Stimulated activated CD4-positive, alpha-beta T cell treated with anti-CD3 and anti-CD28 coated beads, Interleukin-1b, Interleukin-23, amount 100 ng/mL, for 24 hours (primary cell): ENCODE measurements around the gene THTPA.

Experiments
- DNase-seq, 4 experiments: peaks; one replicate each; pipeline ENCODE4 v3.0.0-alpha.2; 2020; ENCODE audit warnings: low read depth in 4 of 4, low spot score in 1 of 4

The THTPA gene, protein sequence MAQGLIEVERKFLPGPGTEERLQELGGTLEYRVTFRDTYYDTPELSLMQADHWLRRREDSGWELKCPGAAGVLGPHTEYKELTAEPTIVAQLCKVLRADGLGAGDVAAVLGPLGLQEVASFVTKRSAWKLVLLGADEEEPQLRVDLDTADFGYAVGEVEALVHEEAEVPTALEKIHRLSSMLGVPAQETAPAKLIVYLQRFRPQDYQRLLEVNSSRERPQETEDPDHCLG

DNA sequence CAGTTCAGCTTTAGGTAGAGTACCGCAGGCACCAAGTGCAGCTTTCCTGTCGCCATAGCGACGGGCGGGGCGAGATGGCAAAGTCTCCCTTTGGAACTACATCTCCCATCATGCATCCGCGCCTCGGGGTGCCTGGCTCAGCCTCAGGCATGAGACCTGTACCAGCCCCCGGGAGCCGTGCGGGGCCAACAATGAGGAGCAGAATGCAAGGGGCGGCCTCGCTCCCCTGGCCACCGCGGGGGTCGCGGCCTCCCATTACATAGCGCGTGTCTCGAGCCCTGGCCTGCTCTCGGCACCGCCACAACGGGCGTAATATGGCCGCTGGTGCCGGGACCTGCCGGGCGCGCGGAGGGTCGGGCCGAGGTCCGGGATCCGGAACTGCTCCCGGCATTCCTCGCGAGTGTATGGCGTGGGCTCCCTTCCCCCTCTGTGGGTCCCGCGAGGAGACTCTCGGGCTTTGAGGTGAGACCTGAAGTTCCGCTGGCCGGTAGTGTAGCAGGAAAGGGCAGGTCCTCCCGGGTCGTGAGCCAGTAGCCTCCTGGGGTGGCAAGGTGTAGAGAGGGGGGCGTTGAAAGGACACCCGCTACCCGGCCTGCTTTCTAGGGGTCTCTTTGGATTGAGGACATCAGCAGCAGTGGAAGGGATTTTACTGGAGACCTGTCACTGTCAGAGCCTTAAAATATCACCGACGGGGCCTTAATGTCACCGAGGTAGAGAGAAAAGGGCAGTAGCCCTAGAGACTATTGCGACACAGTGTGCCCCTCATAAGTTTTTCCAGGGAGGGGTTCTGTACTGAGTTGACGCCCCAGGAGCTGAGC lies at the start of gene THTPA:
TSS of gene THTPA (plus strand) at position 390 of the 818 bp plus-strand sequence. CDS start 487 bp downstream, outside the sequence.
- DNase-seq = peak; percentile 76 to 91 (median 88)

DNA sequence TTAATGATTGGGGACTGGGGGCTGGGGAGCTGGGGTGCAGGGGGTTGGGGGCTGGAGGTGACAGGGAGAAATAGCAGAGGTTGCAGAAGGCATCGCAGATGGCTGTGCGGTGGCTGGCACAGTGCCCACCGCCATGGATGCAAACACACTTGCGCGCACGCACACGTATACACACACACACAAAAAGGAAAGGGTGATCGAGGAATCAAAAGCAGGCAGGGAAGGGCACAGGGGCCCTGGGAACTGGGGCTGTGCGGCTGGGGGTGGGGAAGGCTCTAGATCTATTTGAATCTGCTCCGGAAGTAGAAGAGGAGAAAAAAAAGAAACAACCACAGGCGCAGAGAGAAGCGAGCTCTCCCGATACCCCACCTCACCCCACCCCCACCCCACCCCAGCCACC lies 43.9 kb upstream of the THTPA start:
- DNase-seq = no peak

DNA sequence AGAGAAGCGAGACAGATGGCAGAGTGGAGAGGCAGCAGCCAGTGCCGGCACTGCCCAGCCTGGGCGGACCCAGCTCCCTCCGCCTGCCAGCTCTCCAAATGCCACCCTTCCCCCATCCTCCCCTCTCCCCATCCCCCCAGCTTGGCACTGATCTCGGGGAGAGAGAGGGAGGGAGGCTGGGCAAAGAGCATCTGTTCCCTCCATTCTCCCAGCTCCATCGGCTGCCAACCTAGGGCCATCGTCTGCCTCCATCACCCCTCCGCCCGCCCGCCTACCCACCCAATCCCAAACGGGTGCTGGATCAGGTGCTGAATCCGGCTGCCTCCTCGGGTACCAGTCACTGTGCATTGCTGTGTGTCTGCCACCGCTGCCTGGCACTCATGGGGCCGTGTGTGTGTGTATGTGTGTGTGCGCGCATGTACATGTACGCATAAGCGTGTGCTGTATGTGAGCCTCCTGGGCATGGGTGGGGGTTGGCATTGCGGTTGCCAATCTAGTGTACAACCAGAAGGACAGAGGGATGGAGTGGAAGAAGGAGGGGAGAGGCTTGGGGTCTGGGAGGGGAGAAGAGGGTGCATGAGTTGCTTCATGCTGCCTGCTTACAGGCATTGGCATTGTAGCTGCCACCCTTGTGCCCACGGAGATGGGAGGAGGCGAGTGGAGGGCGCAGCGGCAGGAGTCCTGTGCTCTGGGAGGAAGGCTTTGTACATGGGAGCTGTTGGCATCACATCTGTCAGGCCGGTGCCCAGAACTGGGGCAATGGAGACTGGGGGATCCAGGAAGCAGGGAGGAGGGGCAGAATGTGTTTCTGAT lies 42.9 kb upstream of the THTPA start:
- DNase-seq = no peak

DNA sequence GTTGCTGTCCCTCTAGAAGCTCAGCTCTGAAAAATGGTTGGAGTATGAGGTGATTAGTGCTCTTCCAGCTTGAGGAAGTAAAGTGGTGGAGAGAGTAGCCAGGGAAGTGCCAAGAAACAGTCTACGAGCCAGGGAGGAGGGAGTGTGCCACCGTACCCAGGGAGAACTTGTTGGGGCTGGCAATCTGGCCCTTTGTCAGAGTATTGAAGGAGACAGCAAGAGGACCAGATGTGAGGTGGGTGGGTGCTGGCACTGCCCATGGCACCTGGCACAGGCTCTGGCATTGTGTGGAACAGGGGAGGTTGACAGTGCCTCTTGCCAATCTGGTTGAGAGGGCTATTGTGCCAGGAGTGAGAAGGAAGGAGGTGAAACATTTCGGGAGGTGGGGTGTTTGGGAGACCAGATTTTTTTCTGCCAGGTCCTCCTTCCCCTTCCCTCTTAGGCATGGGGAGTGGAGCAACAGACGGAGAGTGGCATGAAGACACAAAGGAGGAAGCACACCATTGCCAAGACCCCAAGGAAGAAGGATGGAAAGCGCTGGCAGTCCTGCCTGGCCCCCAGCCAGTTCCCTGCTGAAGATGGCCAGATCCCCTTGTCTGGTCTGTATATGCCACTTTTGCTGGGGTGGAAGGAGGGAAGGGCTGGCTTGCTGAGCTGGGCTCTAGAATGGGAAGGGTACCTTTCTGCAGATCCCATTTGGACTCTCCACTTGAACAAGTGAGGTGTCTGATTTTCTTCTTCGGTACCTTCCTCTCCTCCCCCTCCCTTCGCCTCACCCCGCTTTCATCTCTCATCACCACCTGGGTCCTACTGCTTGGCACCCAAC lies 42.0 kb upstream of the THTPA start:
- DNase-seq = no peak

DNA sequence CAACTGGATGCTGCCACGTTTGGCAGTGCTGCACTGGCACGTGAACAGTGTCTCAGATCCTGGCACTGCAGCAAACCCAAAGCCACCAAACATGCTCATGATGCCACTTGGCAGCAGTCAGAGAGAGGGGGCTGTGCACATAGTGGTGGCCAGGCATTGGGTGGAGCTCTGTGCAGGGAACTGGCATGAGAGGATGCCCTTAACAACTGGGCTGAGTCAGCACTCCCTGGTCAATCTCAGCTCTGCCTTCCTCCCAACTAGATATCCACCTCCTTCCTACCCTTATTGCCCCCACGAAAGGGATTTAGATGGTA lies 41.5 kb upstream of the THTPA start:
- DNase-seq = no peak

DNA sequence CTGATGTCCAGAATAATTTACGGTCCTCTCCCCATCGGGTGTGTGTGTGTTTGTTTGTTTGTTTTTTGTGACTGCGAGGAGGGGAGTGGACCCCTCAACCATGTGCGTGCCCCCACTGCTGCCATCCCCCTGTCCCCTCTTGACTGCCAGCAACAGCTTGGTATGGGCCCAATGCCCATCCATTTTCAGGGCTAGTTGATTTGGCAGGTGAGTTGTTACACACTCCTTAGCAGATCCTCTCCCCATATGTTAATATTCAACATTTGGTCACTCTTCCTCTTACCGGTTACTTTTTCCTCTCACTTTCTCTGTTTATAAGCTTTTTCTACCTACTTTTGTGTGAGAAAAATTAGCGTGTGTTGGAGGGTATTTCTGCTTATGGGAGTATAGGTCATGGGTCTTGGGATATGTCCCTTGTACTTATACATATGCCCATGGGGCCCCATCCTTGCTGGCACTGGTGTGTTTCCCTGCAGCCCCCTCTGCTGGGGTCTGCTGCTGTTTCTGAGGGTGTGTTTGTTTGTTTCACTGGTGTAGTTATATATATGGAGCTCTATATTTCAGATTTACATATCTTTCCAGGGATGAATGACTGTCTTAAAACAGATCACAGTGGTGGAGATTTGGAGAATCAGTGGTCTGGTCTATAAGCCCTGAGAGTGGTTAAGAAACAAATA lies 38.3 kb upstream of the THTPA start:
- DNase-seq = no peak

DNA sequence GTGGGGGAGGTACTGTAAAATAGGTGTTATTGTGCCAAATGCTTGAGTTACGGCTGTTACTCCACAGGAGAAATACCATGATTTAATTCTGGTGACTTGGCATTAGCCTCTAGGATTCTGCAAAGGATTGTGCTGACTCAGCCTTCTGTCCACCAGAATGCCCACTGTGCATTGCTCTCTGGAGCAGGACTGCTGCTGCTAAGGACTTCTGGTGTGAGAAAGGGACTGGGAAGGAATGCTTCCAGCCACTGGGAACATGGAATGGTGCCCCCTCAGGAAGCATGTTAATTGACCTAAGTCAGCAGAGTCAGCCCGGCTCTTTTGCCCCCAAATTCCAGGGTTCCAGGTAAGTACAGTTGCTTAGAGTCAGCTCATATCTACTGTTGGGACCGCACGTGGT lies 37.4 kb upstream of the THTPA start:
- DNase-seq = no peak

DNA sequence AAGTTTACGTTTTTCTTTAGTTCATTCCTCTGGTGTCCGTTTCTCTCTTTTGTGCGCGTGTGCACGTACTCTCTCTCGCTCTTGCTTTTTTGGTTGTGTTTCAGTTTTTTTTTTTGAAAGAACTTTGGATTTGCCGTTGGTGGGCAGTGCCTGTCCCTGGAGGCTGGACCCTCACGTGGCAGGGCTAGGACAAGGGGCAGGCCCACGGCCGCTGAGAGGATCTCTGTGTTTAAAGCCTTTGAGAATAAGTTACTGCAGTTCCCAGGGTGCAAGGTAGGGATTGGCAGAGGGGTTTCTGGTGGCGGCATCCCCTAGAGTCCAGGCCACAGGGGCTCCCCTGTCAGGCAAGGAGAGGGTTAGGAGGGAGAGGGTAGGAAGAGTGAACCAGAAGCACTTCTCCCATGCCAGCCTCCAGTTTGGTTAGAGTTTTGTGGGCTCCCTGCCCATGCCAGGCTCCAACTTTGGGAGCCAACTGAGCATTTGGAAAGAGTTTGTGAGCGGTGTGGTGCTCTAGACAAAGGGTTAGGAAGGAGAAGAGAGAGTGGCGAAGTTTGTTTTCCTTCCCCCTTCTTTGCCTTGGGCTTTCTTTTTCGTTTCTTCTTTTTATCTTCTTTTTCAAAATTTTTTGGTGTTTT lies 35.1 kb upstream of the THTPA start:
- no peak for DNase-seq

DNA sequence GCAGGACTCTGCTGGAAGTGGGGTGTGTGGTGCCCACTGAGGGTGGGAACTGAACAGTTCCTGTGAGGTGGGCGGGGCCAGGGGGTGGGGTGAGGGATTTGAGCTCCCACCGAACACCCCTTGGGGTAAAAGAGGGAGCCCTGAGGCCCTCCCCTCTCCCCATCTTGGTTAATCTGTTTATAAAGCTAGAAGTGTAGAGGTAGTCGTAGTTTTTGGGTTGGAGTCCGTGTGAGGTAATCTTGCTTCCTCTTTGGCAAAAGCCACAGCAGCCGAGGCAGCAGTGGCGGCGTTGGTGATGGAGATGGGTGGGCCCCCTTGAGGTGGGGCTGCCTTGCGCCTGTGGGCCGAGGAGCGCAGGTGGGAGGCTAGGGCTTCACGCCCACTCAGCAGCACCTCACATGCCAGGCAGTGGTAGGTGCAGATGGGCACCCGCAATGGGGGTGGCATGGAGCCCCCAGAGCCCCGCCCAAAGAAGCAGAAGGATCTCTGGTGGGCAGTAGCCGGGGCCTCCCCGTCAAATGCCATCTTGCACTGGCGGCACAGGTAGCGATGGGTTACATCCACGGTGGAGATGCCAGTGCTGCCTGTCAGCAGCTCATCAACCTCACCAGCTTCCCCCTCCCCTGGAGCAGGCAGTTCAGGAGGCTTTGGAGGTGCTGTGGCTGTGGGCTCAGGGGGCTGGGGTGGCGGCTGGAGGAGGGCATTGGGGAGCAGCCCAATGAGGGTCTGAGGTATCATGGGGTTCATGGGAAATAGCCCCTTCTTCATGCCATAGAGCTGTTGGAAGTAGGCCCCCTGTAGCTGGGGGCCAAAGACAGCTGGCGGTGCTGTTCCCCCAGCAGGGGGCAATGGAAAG lies 34.1 kb upstream of the THTPA start:
- no peak for DNase-seq

DNA sequence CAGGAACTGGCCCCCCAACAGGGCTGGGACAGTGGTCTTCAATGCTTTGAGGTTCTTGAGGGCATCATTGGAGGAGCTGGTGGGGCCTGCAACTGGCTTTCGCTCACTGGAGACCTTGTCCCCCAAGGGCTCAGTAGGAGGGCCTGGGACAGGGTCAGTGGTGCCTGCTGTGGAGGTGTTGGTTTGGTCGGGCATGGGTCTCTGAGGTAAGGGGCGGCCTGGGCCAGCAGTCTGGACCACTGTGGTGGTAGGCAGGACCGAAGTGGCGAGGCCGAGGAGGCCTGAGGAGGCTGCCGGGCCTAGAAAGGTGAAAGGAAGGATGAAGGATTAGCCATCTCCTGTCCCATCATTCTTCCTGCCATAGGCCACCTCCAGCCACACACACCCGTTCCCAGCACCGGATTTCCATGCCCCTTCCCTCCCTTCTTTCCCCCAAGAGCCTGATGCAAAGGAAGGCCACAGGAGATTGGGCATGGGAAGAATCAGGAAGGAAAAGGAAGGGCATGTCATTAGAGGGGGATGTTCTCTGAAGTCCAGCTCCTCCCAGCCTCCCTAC lies 33.4 kb upstream of the THTPA start:
- DNase-seq = no peak

DNA sequence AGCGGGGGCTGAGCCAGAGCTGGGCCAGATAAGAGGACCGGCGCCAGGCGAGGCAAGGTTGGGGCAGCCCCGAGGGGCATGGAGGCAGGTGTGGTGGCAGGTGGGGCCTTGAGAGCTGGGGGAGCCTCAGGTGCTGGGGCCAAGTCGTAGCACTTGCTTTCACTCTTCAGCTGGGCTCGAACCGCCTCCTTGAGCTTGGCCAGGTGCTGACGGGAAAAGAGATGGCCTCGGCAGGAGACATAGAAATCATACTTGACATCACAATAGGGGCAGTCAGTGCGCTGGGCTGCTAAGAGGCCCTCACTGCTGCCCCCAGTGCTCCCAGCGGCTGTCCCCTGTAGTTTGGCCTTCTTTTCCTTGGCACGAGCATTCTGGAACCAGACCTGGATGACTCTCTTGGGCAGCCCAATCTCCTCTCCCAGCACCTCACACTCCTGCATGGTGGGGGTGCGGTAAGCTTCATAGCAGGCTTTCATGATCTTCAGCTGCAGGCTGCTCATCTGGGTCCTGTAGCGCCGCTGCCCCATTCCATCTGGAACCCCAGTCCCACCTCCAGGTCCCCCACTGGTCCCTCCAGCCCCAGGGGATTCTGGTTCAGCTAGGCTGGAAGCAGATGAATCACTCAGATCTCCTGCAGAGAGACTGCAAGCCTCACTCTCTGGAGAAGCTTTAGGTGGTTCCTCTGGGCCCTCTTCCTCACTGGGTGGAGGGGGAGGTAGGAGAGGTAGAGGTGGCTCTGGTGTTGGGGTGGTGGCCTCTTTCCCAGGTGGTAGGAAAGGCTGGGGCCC lies 32.6 kb upstream of the THTPA start:
- no peak for DNase-seq

DNA sequence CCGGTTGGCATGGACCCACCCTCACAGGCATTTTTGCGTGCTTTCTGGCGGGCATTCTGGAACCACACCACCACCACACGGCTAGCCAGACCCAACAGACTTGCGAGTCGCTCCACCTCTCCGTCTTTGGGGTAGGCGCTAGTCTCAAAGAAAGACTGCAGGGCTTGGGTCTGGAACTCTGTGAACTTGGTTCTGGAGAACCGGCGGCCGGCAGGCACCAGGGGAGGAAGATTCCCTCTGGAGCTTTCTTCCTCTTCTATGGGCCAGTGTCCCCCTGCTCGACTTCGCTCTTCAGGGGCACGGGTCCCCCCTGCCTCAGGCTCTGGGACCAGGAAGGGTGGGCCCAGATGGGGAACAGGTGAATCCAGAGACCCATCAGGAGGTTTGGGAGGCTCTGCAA lies 31.1 kb upstream of the THTPA start:
- no peak for DNase-seq

DNA sequence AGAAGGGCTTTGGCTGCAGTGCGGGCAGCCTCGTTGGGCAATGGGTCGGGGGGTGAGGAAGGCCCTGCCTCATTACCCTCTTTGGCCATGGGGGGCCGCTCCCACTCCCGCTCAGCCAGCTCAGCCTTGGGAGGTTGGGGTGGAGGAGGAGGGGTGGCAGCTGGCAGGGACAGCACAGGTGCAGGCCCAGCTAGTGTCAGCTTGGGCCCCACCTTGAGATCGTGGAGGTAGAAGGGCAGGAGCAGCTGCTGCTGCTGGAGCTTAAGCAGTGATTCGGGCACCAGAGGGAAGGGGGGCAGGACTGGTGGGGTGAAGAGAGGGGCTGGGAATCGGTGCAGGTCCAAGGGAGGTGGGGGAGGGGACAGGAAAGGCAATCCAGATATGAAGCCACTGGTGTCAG lies 30.5 kb upstream of the THTPA start:
- no peak for DNase-seq

DNA sequence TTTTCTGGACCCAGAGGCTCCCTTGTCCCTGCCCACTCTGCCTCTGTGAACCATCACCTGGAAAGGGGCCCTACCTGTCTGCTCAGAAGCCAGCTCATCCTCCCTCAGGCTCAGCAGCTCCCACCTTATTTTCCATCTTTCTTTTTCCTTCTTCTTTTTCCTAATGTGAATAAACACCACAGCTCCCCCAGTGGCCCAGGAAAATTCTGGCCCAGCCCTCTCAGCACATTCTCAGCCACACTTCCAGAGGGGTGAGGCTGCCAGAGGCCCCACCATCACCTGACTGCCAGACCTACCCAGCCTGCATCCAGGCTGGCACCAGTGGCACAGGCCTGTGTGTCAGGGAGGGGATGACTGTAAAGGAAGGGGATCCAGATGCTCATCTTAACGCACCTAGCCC lies 27.5 kb upstream of the THTPA start:
- no peak for DNase-seq

DNA sequence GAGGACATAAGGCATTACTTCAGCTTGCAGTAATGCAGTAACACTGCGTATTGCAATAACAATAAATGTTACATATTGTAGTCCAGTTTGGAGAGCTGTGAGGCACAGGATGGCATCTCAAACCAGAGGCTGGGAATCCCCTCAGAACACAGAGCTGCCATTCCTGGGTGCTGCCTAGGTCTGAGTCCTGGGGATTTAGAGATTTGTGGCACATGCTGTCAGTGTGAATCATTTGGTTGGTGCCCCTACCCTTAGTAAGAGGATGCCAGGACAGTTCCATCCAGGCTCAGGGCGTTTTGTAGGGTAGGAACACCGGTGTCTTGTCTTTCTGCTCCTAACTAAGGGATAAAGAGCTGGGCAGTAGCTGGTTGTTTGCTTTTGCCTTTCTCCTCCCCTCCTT lies 27.1 kb upstream of the THTPA start:
- no peak for DNase-seq

DNA sequence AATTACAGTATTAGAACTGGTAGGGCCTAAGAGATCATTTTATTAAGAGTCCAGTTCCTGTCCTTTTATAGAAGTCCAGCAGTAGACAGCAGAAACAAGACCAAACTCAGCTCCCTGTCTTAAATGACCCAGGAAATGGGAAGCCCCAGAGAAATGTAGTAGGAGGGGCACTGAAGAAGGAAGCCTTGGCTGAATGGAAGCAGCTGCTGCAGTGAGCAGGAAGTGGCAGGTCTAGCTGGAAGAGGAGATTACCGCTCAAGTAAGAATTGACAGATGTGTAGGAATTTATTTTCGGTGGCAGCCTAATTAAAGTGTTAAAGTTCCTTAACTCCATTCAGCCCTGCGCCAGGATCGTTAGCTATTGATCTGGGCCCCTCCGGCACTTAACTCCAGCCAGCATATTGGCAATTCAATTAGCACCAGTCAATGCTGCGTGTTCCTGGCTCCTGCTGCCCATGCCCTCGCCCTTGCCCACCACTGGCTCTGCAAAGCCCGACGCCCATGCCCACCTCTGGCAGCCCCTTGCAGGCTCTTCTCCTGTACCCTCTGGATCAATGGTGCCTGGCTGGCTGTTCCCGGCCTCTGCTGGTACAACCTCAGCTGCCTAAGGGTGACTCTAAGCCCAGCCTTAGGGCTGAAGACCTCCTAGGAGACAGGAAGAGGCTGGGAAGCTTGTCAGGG lies 25.6 kb upstream of the THTPA start:
- no peak for DNase-seq

DNA sequence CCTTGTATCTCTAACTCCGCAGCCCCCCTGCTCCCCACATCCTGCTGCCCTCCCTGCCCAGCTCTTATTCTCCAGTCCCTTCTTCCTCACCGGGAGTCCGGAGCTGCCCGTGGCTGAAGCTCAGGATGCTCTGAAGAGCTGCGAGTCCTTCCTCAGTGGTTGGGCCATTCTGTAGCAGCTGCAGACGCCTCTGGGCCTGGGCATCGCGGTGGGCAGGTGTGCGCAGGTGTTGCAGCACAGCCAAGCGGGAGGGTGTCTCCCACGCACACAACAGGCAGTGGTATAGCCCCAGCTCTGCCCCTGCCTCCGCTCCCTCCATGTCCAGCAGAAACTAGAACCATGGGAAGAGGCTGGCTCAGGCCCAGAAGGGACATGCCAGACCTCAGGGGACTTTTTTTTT lies 24.7 kb upstream of the THTPA start:
- no peak for DNase-seq

DNA sequence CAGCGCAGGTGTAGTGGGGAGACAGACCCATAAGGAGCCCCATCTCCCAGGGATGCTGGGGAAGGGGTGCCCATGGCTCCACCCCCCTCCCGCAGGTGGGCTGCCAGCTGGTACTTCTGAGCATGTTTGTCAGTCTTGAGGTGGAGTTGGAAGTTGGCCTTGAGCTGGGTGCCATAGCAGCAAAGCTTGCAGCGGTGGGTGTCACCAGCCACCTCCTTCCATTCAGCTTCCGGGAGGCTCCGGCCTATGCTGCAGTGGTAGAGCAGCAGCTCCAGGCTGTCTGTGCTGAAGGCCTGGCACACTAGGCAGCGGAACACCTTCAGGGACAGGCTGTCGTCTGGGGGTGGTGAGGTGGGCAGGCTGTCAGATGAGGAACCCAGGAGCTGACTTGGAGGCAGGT lies 23.4 kb upstream of the THTPA start:
- no peak for DNase-seq
